Spleen (tissue), 11 donors: ENCODE data around the gene TMEM72. TPM values are rescaled to one million over a fixed set of nuclear protein-coding genes. Genes with fewer than 3 reads are reported as not detected.
A peak's percentile ranks its signal among the peaks of the same experiment; 100 is the strongest.

Experiments
- DNase-seq: peaks from one replicate; pipeline ENCODE4 v3.0.0-alpha.2; 2020
- H3K27ac ChIP-seq, 8 donors: fragments of 200-600 bp; sonication (generic) in 7 of 8; 1 replicate in 4 of 8; 2 replicates in 4 of 8; pipeline versions ENCODE4 v1.5.0 to v1.8.0; 2016 to 2021; ENCODE audit warnings: inconsistent platforms in 4 of 8, mild to moderate bottlenecking in 4 of 8, moderate library complexity in 1 of 8
- H3K27me3 ChIP-seq, 7 donors: fragments of 200-600 bp; sonication (generic) in 6 of 7; replicated peaks in 1 of 7; 1 replicate in 4 of 7; 2 replicates in 3 of 7; pipeline versions ENCODE4 v1.5.0 to v1.8.0; 2016 to 2021; ENCODE audit warnings: inconsistent platforms in 3 of 7, mild to moderate bottlenecking in 1 of 7
- H3K36me3 ChIP-seq, 6 donors: fragments of 200-600 bp; sonication (generic) in 5 of 6; 1 replicate in 4 of 6; 2 replicates in 2 of 6; pipeline versions ENCODE4 v1.5.0 to v1.8.0; 2016 to 2021; ENCODE audit warnings: inconsistent platforms in 2 of 6
- H3K4me1 ChIP-seq, 6 donors: fragments of 200-600 bp; sonication (generic) in 5 of 6; 1 replicate in 3 of 6; 2 replicates in 3 of 6; pipeline versions ENCODE4 v1.5.0 to v1.8.0; 2016 to 2021; ENCODE audit warnings: inconsistent platforms in 3 of 6
- H3K4me3 ChIP-seq, 8 donors: fragments of 200-600 bp; sonication (generic) in 7 of 8; 1 replicate in 4 of 8; 2 replicates in 4 of 8; pipeline versions ENCODE4 v1.5.0 to v1.8.0; 2016 to 2021; ENCODE audit warnings: inconsistent platforms in 4 of 8, mild to moderate bottlenecking in 4 of 8, moderate library complexity in 2 of 8
- H3K9me3 ChIP-seq, 8 donors: fragments of 200-600 bp; sonication (generic) in 7 of 8; 1 replicate in 4 of 8; 2 replicates in 4 of 8; pipeline versions ENCODE4 v1.5.0 to v1.8.0; 2016 to 2021; ENCODE audit warnings: inconsistent platforms in 4 of 8
- CTCF ChIP-seq, 11 experiments: fragments of 200-600 bp in 7 of 11; fragments of 450-650 bp in 4 of 11; sonication (generic) in 4 of 11; IDR thresholded peaks in 8 of 11; conservative IDR thresholded peaks in 3 of 11; 1 replicate in 7 of 11; 2 replicates in 4 of 11; pipeline versions ENCODE4 v1.4.0 to v1.8.0; 2016 to 2021; ENCODE audit warnings: antibody characterized with exemption in 11 of 11, inconsistent platforms in 4 of 11, mild to moderate bottlenecking in 1 of 11
- POLR2A ChIP-seq, 3 donors: fragments of 450-650 bp; IDR thresholded peaks; one replicate each; pipeline ENCODE4 v1.5.1; 2017; ENCODE audit warnings: antibody characterized with exemption in 3 of 3, mild to moderate bottlenecking in 1 of 3
- POLR2AphosphoS5 ChIP-seq, 3 donors: sonication (generic); formaldehyde crosslinking; IDR thresholded peaks; one replicate each; pipeline ENCODE4 v1.5.1; 2017; ENCODE audit warnings: antibody characterized with exemption in 3 of 3
- WGBS, 5 donors: extraction: QIAGEN DNeasy Blood & Tissue Kit in 3 of 5; methylation state at CpG; one replicate each; pipeline versions ENCODE4 v1.1.5 to v1.1.7; 2013 to 2018; 5-methylcytosine and 5-hydroxymethylcytosine counted together
- intact Hi-C: fragments of 100-400 bp; cut with DNase I; formaldehyde crosslinking; loops from one replicate; pipeline ENCODE4 v1.15.0; 2023; ENCODE audit warnings: low total_unique reads
- polyA plus RNA-seq, 3 donors: library from polyadenylated mRNA; stranded (reverse); fragments of 200-250 nt; gene quantifications; one replicate each; pipeline ENCODE4 v1.2.1, GENCODE V29; 2013
- total RNA-seq, 7 donors: library from RNA; depleted of rRNA in 3 of 7; stranded (reverse); fragments of >200 nt in 3 of 7; fragmentation: NEBNext Ultra II Directional in 4 of 7; extraction: Animal tissue kit (Norgen Biotek cat#: 25700) in 4 of 7; gene quantifications; one replicate each; pipeline versions ENCODE4 v1.1.0 to v1.2.1, GENCODE V29; 2016 to 2021
- donor health status: healthy with polysubstance abuse.
- donor health status: DM: no; HTN: no; CAD: no; lungs with moderate emphysema.
- donor health status: DM: no; HTN: no; CAD: no.
- donor health status: Bipolar disorder and iron deficiency.
- donor health status: healthy.
- donor health status: DM: no; HTN: no; CAD: no.
- donor health status: DM: yes; HTN: yes; CAD: no.

TMEM72 gene
- total and polyA plus RNA-seq, 10 donors = 0.04 TPM; not detected in 9

- TF ChIP-seq POLR2A (IDR thresholded peaks at IDR 0.05) = no peak
- TF ChIP-seq POLR2AphosphoS5 (IDR thresholded peaks at IDR 0.05) = no peak
- no peak for TF ChIP-seq CTCF (IDR thresholded peaks at IDR 0.05 in 8 of 11, conservative IDR thresholded peaks at IDR 0.05 in 3 of 11)
- no peaks in the 10 kb centered on the region for H3K9me3 ChIP-seq
- 71 to 90% (median 82%) methylated on average over 8 to 9 of the region's 9 CpGs for WGBS, 5 donors
- peaks cover 13 to 99% (median 71%) of the 10 kb centered on the region in 6 donors for H3K4me1 ChIP-seq
- intact Hi-C loops = loop anchor here (5.0 kb wide), 1 partner anchor 44 kb away; no protein-coding TSS in a partner anchor
- no peaks in the 10 kb centered on the region for H3K27me3 ChIP-seq
- peak; percentile 67 for DNase-seq
- peak overlapping the region in 7 of 8 donors; percentile 34 to 70 (median 39) for H3K4me3 ChIP-seq
- peaks cover 0 to 40% (median 0%) of the 10 kb centered on the region in 6 donors for H3K36me3 ChIP-seq
- peak overlapping the region in 6 of 8 donors; percentile 75 to 84 (median 79) for H3K27ac ChIP-seq
These were observed 65.4 kb downstream of the TMEM72 start for GRCh38 chr10:44976352-44977198.

GRCh38 chr10:44977287-44978212 is 66.4 kb downstream of the TMEM72 start:
- H3K27ac ChIP-seq = peak overlapping the region; percentile 42 to 84 (median 77)
- peak; percentile 79 for DNase-seq
- peaks cover 13 to 95% (median 73%) of the 10 kb centered on the region in 6 donors for H3K4me1 ChIP-seq
- TF ChIP-seq POLR2A (IDR thresholded peaks at IDR 0.05) = no peak
- TF ChIP-seq POLR2AphosphoS5 (IDR thresholded peaks at IDR 0.05) = peak in 2 of 3 donors; percentile 48 to 82
- H3K27me3 ChIP-seq = no peaks in the 10 kb centered on the region
- peak overlapping the region; percentile 23 to 70 (median 38) for H3K4me3 ChIP-seq
- WGBS, 5 donors = 56 to 66% (median 60%) methylated on average over 19 to 25 of the region's 25 CpGs
- intact Hi-C loops = loop anchor here (5.0 kb wide), 1 partner anchor 45 kb away; no protein-coding TSS in a partner anchor
- H3K9me3 ChIP-seq = no peaks in the 10 kb centered on the region
- peaks cover 0 to 39% (median 0%) of the 10 kb centered on the region in 6 donors for H3K36me3 ChIP-seq

- 19 to 25% (median 22%) methylated on average over 4 of the region's 4 CpGs for WGBS, 5 donors
- peaks cover 0 to 39% (median 0%) of the 10 kb centered on the region in 6 donors for H3K36me3 ChIP-seq
- H3K27me3 ChIP-seq = no peaks in the 10 kb centered on the region
- H3K9me3 ChIP-seq = no peaks in the 10 kb centered on the region
- intact Hi-C loops = loop anchor here (5.0 kb wide), 1 partner anchor 46 kb away; no protein-coding TSS in a partner anchor
- peak overlapping the region; percentile 23 to 70 (median 38) for H3K4me3 ChIP-seq
- peak overlapping the region; percentile 57 to 84 (median 77) for H3K27ac ChIP-seq
- DNase-seq = peak; percentile 18
- TF ChIP-seq CTCF (IDR thresholded peaks at IDR 0.05 in 8 of 11, conservative IDR thresholded peaks at IDR 0.05 in 3 of 11) (no peak), POLR2AphosphoS5 (IDR thresholded peaks at IDR 0.05) (no peak), POLR2A (IDR thresholded peaks at IDR 0.05) (no peak)
- peaks cover 10 to 89% (median 70%) of the 10 kb centered on the region in 6 donors for H3K4me1 ChIP-seq
These were observed 67.1 kb downstream of the TMEM72 start for GRCh38 chr10:44978213-44978569.

- H3K27me3 ChIP-seq = no peaks in the 10 kb centered on the region
- H3K4me1 ChIP-seq = peaks cover 9 to 84% (median 65%) of the 10 kb centered on the region in 6 donors
These were observed 67.6 kb downstream of the TMEM72 start, which contains the start of gene DEPP1 for GRCh38 chr10:44978570-44979280. Gene DEPP1, minus strand, starts transcription at chr10:44978809. Its CDS starts 779 bp downstream, at chr10:44978030.

More at GRCh38 chr10:44978570-44979280, 67.6 kb downstream of the TMEM72 start, which contains the start of gene DEPP1:
- TF ChIP-seq POLR2A (IDR thresholded peaks at IDR 0.05) = peak in 2 of 3 donors; percentile 30 to 77
- TF ChIP-seq POLR2AphosphoS5 (IDR thresholded peaks at IDR 0.05) = peak; percentile 91 to 97 (median 91)
- TF ChIP-seq CTCF (IDR thresholded peaks at IDR 0.05 in 8 of 11, conservative IDR thresholded peaks at IDR 0.05 in 3 of 11) = no peak
- WGBS, 5 donors = 19 to 28% (median 23%) methylated on average over 9 to 12 of the region's 12 CpGs
- peak within 1 kb of the TSS; percentile 57 to 84 (median 77) for H3K27ac ChIP-seq
- peaks cover 0 to 44% (median 0%) of the 10 kb centered on the region in 6 donors for H3K36me3 ChIP-seq
- H3K9me3 ChIP-seq = no peaks in the 10 kb centered on the region
- intact Hi-C loops = loop anchor here (5.0 kb wide), 1 partner anchor 46 kb away; no protein-coding TSS in a partner anchor
- peak within 1 kb of the TSS; percentile 23 to 70 (median 38) for H3K4me3 ChIP-seq
- DNase-seq = peak; percentile 82
